ENCODE measurements around the gene CACNA2D4. TPM values are rescaled to one million over a fixed set of nuclear protein-coding genes. Genes with fewer than 3 reads are reported as not detected.
A peak's percentile ranks its signal among the peaks of the same experiment; 100 is the strongest.

CACNA2D4 gene
- total and polyA plus RNA-seq, 12 donors = 0.54 to 9.1 (median 3.1) TPM

DNA sequence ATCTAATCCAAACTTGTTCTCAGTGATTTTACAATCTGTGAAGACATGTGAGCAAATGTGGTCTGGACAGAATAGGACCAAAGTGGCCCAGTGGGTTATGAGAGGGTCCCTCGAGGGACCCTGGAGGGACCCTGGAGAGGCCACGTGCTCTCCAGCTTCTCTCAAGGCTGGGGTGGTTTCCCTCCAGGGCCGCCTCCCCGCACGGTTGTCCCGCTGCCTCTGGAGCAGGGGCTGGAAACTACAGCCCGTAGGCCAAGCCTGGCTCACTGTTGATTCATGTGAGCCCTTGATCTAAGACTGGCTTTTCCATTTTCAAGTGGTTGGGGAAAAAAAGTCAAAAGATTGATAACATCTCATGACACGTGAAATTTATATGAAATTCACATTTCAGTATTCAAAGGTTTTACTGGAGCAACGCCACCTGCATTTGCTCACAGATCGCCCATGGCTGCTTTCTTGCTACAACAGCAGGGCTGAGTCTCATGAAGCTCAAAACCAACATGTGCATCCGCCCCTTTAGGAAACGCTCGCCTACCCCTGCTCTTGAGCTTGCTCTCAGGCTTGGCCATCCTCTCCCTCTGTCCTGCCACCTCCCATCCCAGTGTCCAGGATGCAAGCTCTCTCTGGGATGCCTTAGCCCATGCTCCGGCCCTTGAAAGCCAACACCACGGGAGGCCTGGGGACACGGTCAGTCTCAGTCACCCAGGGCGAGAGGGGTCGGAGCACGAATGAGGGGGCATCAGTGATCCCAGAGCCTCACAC lies 110.2 kb downstream of the CACNA2D4 start:
- Histone ChIP-seq H3K9me3 (replicated peaks in 1 of 3) (no peaks in the 10 kb centered on the region), H3K27me3 (no peaks in the 10 kb centered on the region), H3K4me3 (no peak overlapping the region), H3K4me1 (replicated peaks in 1 of 2) (peaks cover 0 to 3% of the 10 kb centered on the region in 2 donors), H3K27ac (no peak overlapping the region), H3K36me3 (replicated peaks in 1 of 2) (no peaks in the 10 kb centered on the region)
- intact Hi-C loops (cut with DNase I) = loop anchor here in 1 of 2 donors (5.0 kb wide), 1 partner anchor 124 kb away; no protein-coding TSS in a partner anchor
- DNase-seq = no peak
- 84 to 89% (median 85%) methylated on average over 19 of the region's 19 CpGs for WGBS, 4 donors
- TF ChIP-seq POLR2A (IDR thresholded peaks at IDR 0.05) (no peak), CTCF (IDR thresholded peaks at IDR 0.05) (no peak)

GRCh38 chr12:1807087-1807860 lies 111.2 kb downstream of the CACNA2D4 start:
- no peak for DNase-seq
- no peak overlapping the region for H3K27ac ChIP-seq
- TF ChIP-seq CTCF (IDR thresholded peaks at IDR 0.05) = no peak
- no peak for TF ChIP-seq POLR2A (IDR thresholded peaks at IDR 0.05)
- 82 to 86% (median 84%) methylated on average over 15 of the region's 15 CpGs for WGBS, 4 donors
- no peaks in the 10 kb centered on the region for H3K36me3 ChIP-seq (replicated peaks in 1 of 2)
- no peaks in the 10 kb centered on the region for H3K9me3 ChIP-seq (replicated peaks in 1 of 3)
- peaks cover 0 to 3% of the 10 kb centered on the region in 2 donors for H3K4me1 ChIP-seq (replicated peaks in 1 of 2)
- H3K27me3 ChIP-seq = no peaks in the 10 kb centered on the region
- intact Hi-C loops (cut with DNase I) = loop anchor here in 1 of 2 donors (5.0 kb wide), 1 partner anchor 125 kb away; no protein-coding TSS in a partner anchor
- H3K4me3 ChIP-seq = no peak overlapping the region

- TF ChIP-seq CTCF (IDR thresholded peaks at IDR 0.05) (no peak), POLR2A (IDR thresholded peaks at IDR 0.05) (no peak)
- DNase-seq = peak in 2 of 7 donors; percentile 27 to 44
- Histone ChIP-seq H3K4me3 (no peak overlapping the region), H3K9me3 (replicated peaks in 1 of 3) (no peaks in the 10 kb centered on the region), H3K27me3 (no peaks in the 10 kb centered on the region), H3K4me1 (replicated peaks in 1 of 2) (peaks cover 0 to 3% of the 10 kb centered on the region in 2 donors), H3K36me3 (replicated peaks in 1 of 2) (no peaks in the 10 kb centered on the region), H3K27ac (no peak overlapping the region)
- WGBS, 4 donors = 64 to 86% (median 73%) methylated on average over 6 to 7 of the region's 7 CpGs
- intact Hi-C loops (cut with DNase I) = loop anchor here in 1 of 2 donors (5.0 kb wide), 1 partner anchor 126 kb away; no protein-coding TSS in a partner anchor
Observed at GRCh38 chr12:1806301-1807086, 112.0 kb downstream of the CACNA2D4 start.

Measured in adrenal gland (tissue), 12 donors.